A673 (cell line): ENCODE results near the gene TTC9B. TPM values are rescaled to one million over a fixed set of nuclear protein-coding genes. Genes with fewer than 3 reads are reported as not detected.

Source experiments
- BruUV-seq: library from RNA; stranded (reverse); fragments of 400-500 nt; replicated peaks from 2 replicates; lab custom pipeline; 2021; lab: Mats Ljungman, UMichigan
- CTCF ChIA-PET: fragments of 300-600 bp; sonication (Branson Sonifier 250); formaldehyde crosslinking; loops from one replicate; lab custom pipeline; 2022; ENCODE audit warnings: antibody characterized with exemption; lab: Charles Lee
- POLR2A ChIA-PET: fragments of 300-600 bp; sonication (Branson Sonifier 250); formaldehyde crosslinking; loops from one replicate; lab custom pipeline; 2022; ENCODE audit warnings: antibody characterized with exemption; ENCODE audit not compliant: low non-redundant PET; lab: Charles Lee
- DNase-seq: peaks from one replicate; pipeline ENCODE4 v3.0.0-alpha.2; 2015; ENCODE audit warnings: low spot score
- H3K27ac ChIP-seq: fragments of 200-600 bp; sonication (generic); 2 replicates; pipeline ENCODE4 v1.5.1; 2016; ENCODE audit warnings: mixed run types, low read depth, mild to moderate bottlenecking, mixed read lengths, antibody characterized with exemption, low read length; ENCODE audit not compliant: poor library complexity, severe bottlenecking
- H3K27me3 ChIP-seq: fragments of 200-600 bp; sonication (generic); replicated peaks from 2 replicates; pipeline ENCODE4 v1.6.1; 2017; ENCODE audit warnings: mixed run types, low read depth, mild to moderate bottlenecking, mixed read lengths, antibody characterized with exemption, low read length; ENCODE audit not compliant: insufficient read depth, poor library complexity
- H3K36me3 ChIP-seq: fragments of 200-600 bp; sonication (generic); 2 replicates; pipeline ENCODE4 v1.6.1; 2016; ENCODE audit warnings: mixed run types, mild to moderate bottlenecking, mixed read lengths, antibody characterized with exemption, low read length; ENCODE audit not compliant: insufficient read depth, poor library complexity, severe bottlenecking
- H3K4me1 ChIP-seq: fragments of 200-600 bp; sonication (generic); 2 replicates; pipeline ENCODE4 v1.6.1; 2017; ENCODE audit warnings: mixed run types, mild to moderate bottlenecking, mixed read lengths, antibody characterized with exemption, low read length; ENCODE audit not compliant: insufficient read depth, poor library complexity, severe bottlenecking
- H3K4me3 ChIP-seq: fragments of 200-600 bp; sonication (generic); 2 replicates; pipeline ENCODE4 v1.5.1; 2016; ENCODE audit warnings: low read depth, mixed run types, mild to moderate bottlenecking, mixed read lengths, low read length; ENCODE audit not compliant: poor library complexity, severe bottlenecking
- H3K9me3 ChIP-seq: fragments of 200-600 bp; sonication (generic); 2 replicates; pipeline ENCODE4 v1.6.1; 2016; ENCODE audit warnings: mixed run types, low read depth, mild to moderate bottlenecking, mixed read lengths, antibody characterized with exemption, low read length; ENCODE audit not compliant: poor library complexity, severe bottlenecking
- CTCF ChIP-seq: fragments of 300-800, 200-600 bp; sonication (generic); conservative IDR thresholded peaks from 2 replicates; pipeline ENCODE4 v1.5.1; 2017; ENCODE audit warnings: low read depth, mild to moderate bottlenecking, antibody characterized with exemption, low read length, moderate library complexity, mixed read lengths
- EZH2 ChIP-seq: fragments of 200-600 bp; sonication (generic); IDR thresholded peaks from 2 replicates; pipeline ENCODE4 v1.6.1; 2017; ENCODE audit warnings: borderline replicate concordance, low read depth, mild to moderate bottlenecking, mixed read lengths, antibody characterized with exemption, low read length; ENCODE audit not compliant: poor library complexity, severe bottlenecking
- intact Hi-C: fragments of 100-400 bp; cut with micrococcal nuclease; formaldehyde crosslinking; loops from one replicate; pipeline ENCODE4 v1.10.0; 2022; ENCODE audit not compliant: unreplicated experiment
- total RNA-seq: library from RNA; stranded (reverse); gene quantifications from 2 replicates; pipeline ENCODE4 v1.2.3, GENCODE V29; 2021

Gene TTC9B
- total RNA-seq, 1 experiment from 2014 or later = not detected

- Histone ChIP-seq H3K36me3 (peaks cover 15% of the 10 kb centered on the region), H3K27me3 (no peaks in the 10 kb centered on the region), H3K4me1 (peaks cover 8% of the 10 kb centered on the region), H3K9me3 (no peaks in the 10 kb centered on the region), H3K4me3 (no peak overlapping the region), H3K27ac (no peak overlapping the region)
- intact Hi-C loops = no loop called here
- ChIA-PET CTCF (no interaction called here), POLR2A (no interaction called here)
- no TSS peak for BruUV-seq
- peak; percentile 36 for DNase-seq
- TF ChIP-seq EZH2 (no peak), CTCF (no peak)
Observed at GRCh38 chr19:40244579-40245317, 26.6 kb upstream of the TTC9B start.

- TF ChIP-seq EZH2 (no peak), CTCF (no peak)
Observed at GRCh38 chr19:40243181-40243580, 25.0 kb upstream of the TTC9B start.

GRCh38 chr19:40242480-40242879 is 24.3 kb upstream of the TTC9B start:
- Histone ChIP-seq H3K36me3 (peaks cover 22% of the 10 kb centered on the region), H3K4me1 (peaks cover 8% of the 10 kb centered on the region), H3K27me3 (no peaks in the 10 kb centered on the region), H3K27ac (no peak overlapping the region), H3K4me3 (no peak overlapping the region), H3K9me3 (no peaks in the 10 kb centered on the region)
- no peak for TF ChIP-seq EZH2
- no peak for TF ChIP-seq CTCF
- ChIA-PET CTCF (no interaction called here), POLR2A (no interaction called here)
- intact Hi-C loops = no loop called here
- no TSS peak for BruUV-seq
- DNase-seq = no peak

More at GRCh38 chr19:40243181-40243580, 25.0 kb upstream of the TTC9B start:
- Histone ChIP-seq H3K4me1 (peaks cover 8% of the 10 kb centered on the region), H3K27ac (no peak overlapping the region), H3K4me3 (no peak overlapping the region), H3K36me3 (peaks cover 17% of the 10 kb centered on the region), H3K27me3 (no peaks in the 10 kb centered on the region), H3K9me3 (no peaks in the 10 kb centered on the region)
- ChIA-PET CTCF (no interaction called here), POLR2A (no interaction called here)
- no TSS peak for BruUV-seq
- intact Hi-C loops = no loop called here
- no peak for DNase-seq
